Lung (tissue), 12 donors: ENCODE results near the gene GRAP. TPM values are rescaled to one million over a fixed set of nuclear protein-coding genes. Genes with fewer than 3 reads are reported as not detected.
A peak's percentile ranks its signal among the peaks of the same experiment; 100 is the strongest.

Experiments used
- ATAC-seq: fragments of 200-7000 bp; cut with Tn5 transposase; one replicate; pipeline ENCODE4 v1.9.1; 2020; ENCODE audit warnings: moderate number of reproducible peaks; ENCODE audit not compliant: insufficient read depth, low FRiP score
- DNase-seq, 3 donors: peaks; one replicate each; pipeline ENCODE4 v3.0.0-alpha.2; 2013 to 2017
- H3K27ac ChIP-seq, 2 donors: one replicate each; pipeline ENCODE4 v1.5.1; 2013; ENCODE audit warnings: mild to moderate bottlenecking in 2 of 2, moderate library complexity in 2 of 2, control low read depth in 1 of 2, inconsistent platforms in 1 of 2, low read depth in 1 of 2, low read length in 1 of 2
- H3K27me3 ChIP-seq, 3 donors: one replicate each; pipeline ENCODE4 v1.5.1; 2013; ENCODE audit warnings: low read length in 2 of 3; ENCODE audit not compliant: control insufficient read depth in 3 of 3, insufficient read depth in 3 of 3
- H3K36me3 ChIP-seq, 4 donors: one replicate each; pipeline ENCODE4 v1.5.1; 2013; ENCODE audit warnings: low read length in 4 of 4, mild to moderate bottlenecking in 1 of 4, moderate library complexity in 1 of 4; ENCODE audit not compliant: control insufficient read depth in 4 of 4, insufficient read depth in 4 of 4
- H3K4me1 ChIP-seq, 5 donors: one replicate each; pipeline ENCODE4 v1.5.1; 2013; ENCODE audit warnings: low read length in 5 of 5, mild to moderate bottlenecking in 2 of 5, moderate library complexity in 1 of 5; ENCODE audit not compliant: control insufficient read depth in 5 of 5, insufficient read depth in 5 of 5
- H3K4me3 ChIP-seq: one replicate; pipeline ENCODE4 v1.5.1; 2013; ENCODE audit warnings: mild to moderate bottlenecking, control low read depth, moderate library complexity
- H3K9ac ChIP-seq, 2 donors: one replicate each; pipeline ENCODE4 v1.5.1; 2013; ENCODE audit warnings: low read length in 2 of 2, control low read depth in 1 of 2; ENCODE audit not compliant: insufficient read depth in 1 of 2
- H3K9me3 ChIP-seq, 4 donors: one replicate each; pipeline ENCODE4 v1.5.1; 2013; ENCODE audit warnings: low read length in 3 of 4, mild to moderate bottlenecking in 1 of 4, moderate library complexity in 1 of 4; ENCODE audit not compliant: control insufficient read depth in 4 of 4, insufficient read depth in 3 of 4
- CTCF ChIP-seq: IDR thresholded peaks from 2 replicates; pipeline ENCODE4 v1.5.1; 2012; ENCODE audit warnings: mild to moderate bottlenecking; ENCODE audit errors: control extremely low read depth, extremely low read depth
- WGBS, 2 donors: extraction: QIAGEN DNeasy Blood & Tissue Kit; methylation state at CpG; one replicate each; pipeline ENCODE4 v1.1.7; 2013; 5-methylcytosine and 5-hydroxymethylcytosine counted together
- polyA plus RNA-seq, 2 donors: library from polyadenylated mRNA; stranded (reverse); fragments of 200-250 nt; gene quantifications; one replicate each; pipeline ENCODE4 v1.2.1, GENCODE V29; 2013
- total RNA-seq, 2 donors: library from RNA; depleted of rRNA in 1 of 2; stranded (reverse); fragments of >200 nt in 1 of 2; gene quantifications; one replicate each; pipeline ENCODE4 v1.2.1, GENCODE V29; 2014 to 2021
- donor health status: control.
- donor health status: control.
- donor health status: Bipolar disorder and iron deficiency.
- donor health status: healthy.
- donor health status: DM: yes; HTN: yes; CAD: no.

Gene GRAP
- total and polyA plus RNA-seq, 4 donors, result 6.7 to 14.3 (median 9.8) TPM

GRCh38 chr17:19005789-19006430 is 40.8 kb downstream of the GRAP start:
- Histone ChIP-seq H3K27me3 (peaks cover 0 to 3% (median 0%) of the 10 kb centered on the region in 3 donors), H3K9me3 (no peaks in the 10 kb centered on the region), H3K9ac (no peak overlapping the region), H3K4me3 (no peak overlapping the region), H3K27ac (no peak overlapping the region), H3K36me3 (no peaks in the 10 kb centered on the region), H3K4me1 (peaks cover 0 to 7% (median 0%) of the 10 kb centered on the region in 5 donors)
- no peak for DNase-seq
- TF ChIP-seq CTCF, result no peak
- ATAC-seq, result no peak
- WGBS, 2 donors, result 88 to 92% methylated on average over 4 of the region's 4 CpGs

- 92 to 94% methylated on average over 13 of the region's 13 CpGs for WGBS, 2 donors
- Histone ChIP-seq H3K4me1 (peaks cover 0 to 7% (median 0%) of the 10 kb centered on the region in 5 donors), H3K9ac (no peak overlapping the region), H3K9me3 (no peaks in the 10 kb centered on the region), H3K27me3 (peaks cover 0 to 3% (median 0%) of the 10 kb centered on the region in 3 donors), H3K27ac (peak overlapping the region; percentile 43 to 87), H3K4me3 (peak overlapping the region; percentile 49), H3K36me3 (no peaks in the 10 kb centered on the region)
- ATAC-seq (no peak), DNase-seq (no peak)
- no peak for TF ChIP-seq CTCF
Observed at GRCh38 chr17:19005137-19005773, 41.5 kb downstream of the GRAP start.

GRCh38 chr17:19004421-19005136 is 42.2 kb downstream of the GRAP start, which contains the start of gene FAM83G:
TSS of gene FAM83G (minus strand) at chr17:19004764. CDS start at chr17:19004041, 723 bp downstream.
- Histone ChIP-seq H3K36me3 (no peaks in the 10 kb centered on the region), H3K27me3 (peaks cover 0 to 3% (median 0%) of the 10 kb centered on the region in 3 donors), H3K4me3 (peak within 1 kb of the TSS; percentile 49), H3K4me1 (peaks cover 0 to 13% (median 0%) of the 10 kb centered on the region in 5 donors), H3K27ac (peak within 1 kb of the TSS; percentile 82 to 87), H3K9ac (no peak within 1 kb of the TSS), H3K9me3 (no peaks in the 10 kb centered on the region)
- WGBS, 2 donors, result 7 to 12% methylated on average over 41 to 67 of the region's 67 CpGs
- ATAC-seq (peak; percentile 89), DNase-seq (peak in 1 of 3 donors; percentile 48)
- TF ChIP-seq CTCF, result no peak
